22Rv1 (cell line): ENCODE data around the gene ACSL4.

ENCODE experiments used
- ZFX ChIP-seq: fragments of 450-650 bp; IDR thresholded peaks from 2 replicates; pipeline ENCODE4 v1.6.1; 2017; ENCODE audit warnings: antibody characterized with exemption, borderline replicate concordance
- TF ChIP-seq, protein P1 (sequence below): fragments of 450-650 bp; IDR thresholded peaks from 2 replicates; pipeline ENCODE4 v1.5.1; 2017; ENCODE audit warnings: mild to moderate bottlenecking

DNA sequence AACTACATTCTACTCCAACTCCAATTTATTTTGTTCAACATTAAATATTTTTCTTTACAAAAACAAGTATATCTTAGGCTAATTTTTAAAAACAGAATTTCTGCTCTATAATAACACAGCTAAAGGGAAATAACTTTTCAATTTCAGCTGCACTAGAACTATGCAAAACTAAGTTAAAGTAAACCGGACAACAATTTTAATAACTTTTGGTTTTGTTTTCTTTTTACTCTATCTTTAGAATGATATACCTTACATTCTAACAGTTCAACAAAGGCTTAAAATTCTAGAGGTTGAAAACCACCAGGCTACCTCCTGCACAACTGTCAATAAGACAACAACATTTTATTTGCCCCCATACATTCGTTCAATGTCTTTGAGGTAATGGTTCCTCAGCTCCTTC lies 89.4 kb downstream of the ACSL4 start:
- TF ChIP-seq, protein P1, sequence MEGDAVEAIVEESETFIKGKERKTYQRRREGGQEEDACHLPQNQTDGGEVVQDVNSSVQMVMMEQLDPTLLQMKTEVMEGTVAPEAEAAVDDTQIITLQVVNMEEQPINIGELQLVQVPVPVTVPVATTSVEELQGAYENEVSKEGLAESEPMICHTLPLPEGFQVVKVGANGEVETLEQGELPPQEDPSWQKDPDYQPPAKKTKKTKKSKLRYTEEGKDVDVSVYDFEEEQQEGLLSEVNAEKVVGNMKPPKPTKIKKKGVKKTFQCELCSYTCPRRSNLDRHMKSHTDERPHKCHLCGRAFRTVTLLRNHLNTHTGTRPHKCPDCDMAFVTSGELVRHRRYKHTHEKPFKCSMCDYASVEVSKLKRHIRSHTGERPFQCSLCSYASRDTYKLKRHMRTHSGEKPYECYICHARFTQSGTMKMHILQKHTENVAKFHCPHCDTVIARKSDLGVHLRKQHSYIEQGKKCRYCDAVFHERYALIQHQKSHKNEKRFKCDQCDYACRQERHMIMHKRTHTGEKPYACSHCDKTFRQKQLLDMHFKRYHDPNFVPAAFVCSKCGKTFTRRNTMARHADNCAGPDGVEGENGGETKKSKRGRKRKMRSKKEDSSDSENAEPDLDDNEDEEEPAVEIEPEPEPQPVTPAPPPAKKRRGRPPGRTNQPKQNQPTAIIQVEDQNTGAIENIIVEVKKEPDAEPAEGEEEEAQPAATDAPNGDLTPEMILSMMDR, result no peak
- TF ChIP-seq ZFX, result no peak
